ENCODE measurements around the gene INPP5A.

Gene INPP5A

GRCh38 chr10:132756591-132756990 is 219.0 kb downstream of the INPP5A start:
- ATAC-seq: no peak
- TF ChIP-seq ZFP3 (CRISPR knock-in tag; IDR thresholded peaks at IDR 0.05): no peak
- TF ChIP-seq ZFP30 (CRISPR knock-in tag; IDR thresholded peaks at IDR 0.05): no peak
- no peak for TF ChIP-seq ZNF8 (CRISPR knock-in tag; IDR thresholded peaks at IDR 0.05)
- no peak for TF ChIP-seq ISL1 (CRISPR knock-in tag; IDR thresholded peaks at IDR 0.05)
- no peak for TF ChIP-seq ESRRG (CRISPR knock-in tag; IDR thresholded peaks at IDR 0.05)
- no peak for TF ChIP-seq SNAI2 (CRISPR knock-in tag; IDR thresholded peaks at IDR 0.05)
- TF ChIP-seq, protein P1, sequence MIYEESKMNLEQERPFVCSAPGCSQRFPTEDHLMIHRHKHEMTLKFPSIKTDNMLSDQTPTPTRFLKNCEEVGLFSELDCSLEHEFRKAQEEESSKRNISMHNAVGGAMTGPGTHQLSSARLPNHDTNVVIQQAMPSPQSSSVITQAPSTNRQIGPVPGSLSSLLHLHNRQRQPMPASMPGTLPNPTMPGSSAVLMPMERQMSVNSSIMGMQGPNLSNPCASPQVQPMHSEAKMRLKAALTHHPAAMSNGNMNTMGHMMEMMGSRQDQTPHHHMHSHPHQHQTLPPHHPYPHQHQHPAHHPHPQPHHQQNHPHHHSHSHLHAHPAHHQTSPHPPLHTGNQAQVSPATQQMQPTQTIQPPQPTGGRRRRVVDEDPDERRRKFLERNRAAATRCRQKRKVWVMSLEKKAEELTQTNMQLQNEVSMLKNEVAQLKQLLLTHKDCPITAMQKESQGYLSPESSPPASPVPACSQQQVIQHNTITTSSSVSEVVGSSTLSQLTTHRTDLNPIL (CRISPR knock-in tag; IDR thresholded peaks at IDR 0.05; ENCODE audit: low read depth): no peak
- TF ChIP-seq ZC3H10 (CRISPR knock-in tag; IDR thresholded peaks at IDR 0.05): no peak
- no peak for TF ChIP-seq TOX (CRISPR knock-in tag; IDR thresholded peaks at IDR 0.05; ENCODE audit: borderline replicate concordance)
- TF ChIP-seq OSR1 (CRISPR knock-in tag; IDR thresholded peaks at IDR 0.05): no peak
- TF ChIP-seq, protein P2, sequence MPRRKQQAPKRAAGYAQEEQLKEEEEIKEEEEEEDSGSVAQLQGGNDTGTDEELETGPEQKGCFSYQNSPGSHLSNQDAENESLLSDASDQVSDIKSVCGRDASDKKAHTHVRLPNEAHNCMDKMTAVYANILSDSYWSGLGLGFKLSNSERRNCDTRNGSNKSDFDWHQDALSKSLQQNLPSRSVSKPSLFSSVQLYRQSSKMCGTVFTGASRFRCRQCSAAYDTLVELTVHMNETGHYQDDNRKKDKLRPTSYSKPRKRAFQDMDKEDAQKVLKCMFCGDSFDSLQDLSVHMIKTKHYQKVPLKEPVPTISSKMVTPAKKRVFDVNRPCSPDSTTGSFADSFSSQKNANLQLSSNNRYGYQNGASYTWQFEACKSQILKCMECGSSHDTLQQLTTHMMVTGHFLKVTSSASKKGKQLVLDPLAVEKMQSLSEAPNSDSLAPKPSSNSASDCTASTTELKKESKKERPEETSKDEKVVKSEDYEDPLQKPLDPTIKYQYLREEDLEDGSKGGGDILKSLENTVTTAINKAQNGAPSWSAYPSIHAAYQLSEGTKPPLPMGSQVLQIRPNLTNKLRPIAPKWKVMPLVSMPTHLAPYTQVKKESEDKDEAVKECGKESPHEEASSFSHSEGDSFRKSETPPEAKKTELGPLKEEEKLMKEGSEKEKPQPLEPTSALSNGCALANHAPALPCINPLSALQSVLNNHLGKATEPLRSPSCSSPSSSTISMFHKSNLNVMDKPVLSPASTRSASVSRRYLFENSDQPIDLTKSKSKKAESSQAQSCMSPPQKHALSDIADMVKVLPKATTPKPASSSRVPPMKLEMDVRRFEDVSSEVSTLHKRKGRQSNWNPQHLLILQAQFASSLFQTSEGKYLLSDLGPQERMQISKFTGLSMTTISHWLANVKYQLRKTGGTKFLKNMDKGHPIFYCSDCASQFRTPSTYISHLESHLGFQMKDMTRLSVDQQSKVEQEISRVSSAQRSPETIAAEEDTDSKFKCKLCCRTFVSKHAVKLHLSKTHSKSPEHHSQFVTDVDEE (CRISPR knock-in tag; IDR thresholded peaks at IDR 0.05): no peak
- TF ChIP-seq ARNTL (CRISPR knock-in tag; IDR thresholded peaks at IDR 0.05; ENCODE audit: borderline replicate concordance, low read depth): no peak
- no peak for TF ChIP-seq PPARA (CRISPR knock-in tag; IDR thresholded peaks at IDR 0.05; ENCODE audit: borderline replicate concordance)
- no peak for TF ChIP-seq ZNF70 (CRISPR knock-in tag; IDR thresholded peaks at IDR 0.05)
- no peak for TF ChIP-seq TCF4 (CRISPR knock-in tag; IDR thresholded peaks at IDR 0.05; ENCODE audit: borderline replicate concordance)
- TF ChIP-seq ZNF565 (CRISPR knock-in tag; conservative IDR thresholded peaks at IDR 0.05; ENCODE audit: low read depth): no peak

DNA sequence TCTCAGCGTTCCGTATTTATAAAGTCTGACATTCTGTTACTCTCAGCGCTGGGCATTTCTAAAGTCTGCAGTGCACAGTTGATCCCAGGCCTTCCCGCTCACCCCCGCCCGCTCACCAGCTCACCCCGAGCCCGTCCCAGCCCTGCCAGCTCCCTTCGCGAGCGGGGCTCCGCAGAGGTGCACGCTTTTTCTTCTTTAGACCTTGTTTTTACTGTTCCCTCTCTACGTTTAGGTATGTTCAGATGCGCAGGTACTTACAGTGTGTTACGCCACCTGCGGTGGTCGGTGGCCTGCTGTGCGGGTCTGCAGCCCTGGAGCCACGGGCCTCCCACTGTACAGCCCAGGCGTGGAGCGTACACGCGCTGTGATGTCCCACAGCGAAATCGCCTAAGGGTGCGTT is 219.6 kb downstream of the INPP5A start:
- no peak for TF ChIP-seq GLIS3 (CRISPR knock-in tag; IDR thresholded peaks at IDR 0.05)
- TF ChIP-seq OSR1 (CRISPR knock-in tag; IDR thresholded peaks at IDR 0.05): no peak
- no peak for TF ChIP-seq TCF4 (CRISPR knock-in tag; IDR thresholded peaks at IDR 0.05; ENCODE audit: borderline replicate concordance)
- TF ChIP-seq TOX (CRISPR knock-in tag; IDR thresholded peaks at IDR 0.05; ENCODE audit: borderline replicate concordance): no peak
- TF ChIP-seq BACH2 (CRISPR knock-in tag; IDR thresholded peaks at IDR 0.05; ENCODE audit: borderline replicate concordance): no peak
- TF ChIP-seq SNAI2 (CRISPR knock-in tag; IDR thresholded peaks at IDR 0.05): no peak
- no peak for TF ChIP-seq RARB (CRISPR knock-in tag; IDR thresholded peaks at IDR 0.05)
- no peak for TF ChIP-seq ARNTL (CRISPR knock-in tag; IDR thresholded peaks at IDR 0.05; ENCODE audit: borderline replicate concordance, low read depth)
- TF ChIP-seq ISL1 (CRISPR knock-in tag; IDR thresholded peaks at IDR 0.05): no peak
- TF ChIP-seq PATZ1 (CRISPR knock-in tag; IDR thresholded peaks at IDR 0.05; ENCODE audit: borderline replicate concordance): no peak
- TF ChIP-seq CSDC2 (CRISPR knock-in tag; IDR thresholded peaks at IDR 0.05): no peak
- TF ChIP-seq ESRRG (CRISPR knock-in tag; IDR thresholded peaks at IDR 0.05): no peak
- TF ChIP-seq PPARA (CRISPR knock-in tag; IDR thresholded peaks at IDR 0.05; ENCODE audit: borderline replicate concordance): no peak
- no peak for TF ChIP-seq ZNF70 (CRISPR knock-in tag; IDR thresholded peaks at IDR 0.05)
- TF ChIP-seq ZC3H10 (CRISPR knock-in tag; IDR thresholded peaks at IDR 0.05): no peak
- no peak for TF ChIP-seq ZNF565 (CRISPR knock-in tag; conservative IDR thresholded peaks at IDR 0.05; ENCODE audit: low read depth)
- no peak for TF ChIP-seq ZNF8 (CRISPR knock-in tag; IDR thresholded peaks at IDR 0.05)
- no peak for ATAC-seq

GRCh38 chr10:132758865-132759264 is 221.3 kb downstream of the INPP5A start:
- ATAC-seq: no peak
- no peak for TF ChIP-seq GLIS3 (CRISPR knock-in tag; IDR thresholded peaks at IDR 0.05)
- no peak for TF ChIP-seq ZC3H10 (CRISPR knock-in tag; IDR thresholded peaks at IDR 0.05)
- no peak for TF ChIP-seq ARNTL (CRISPR knock-in tag; IDR thresholded peaks at IDR 0.05; ENCODE audit: borderline replicate concordance, low read depth)
- no peak for TF ChIP-seq TCF4 (CRISPR knock-in tag; IDR thresholded peaks at IDR 0.05; ENCODE audit: borderline replicate concordance)
- TF ChIP-seq SNAI2 (CRISPR knock-in tag; IDR thresholded peaks at IDR 0.05): no peak
- no peak for TF ChIP-seq PATZ1 (CRISPR knock-in tag; IDR thresholded peaks at IDR 0.05; ENCODE audit: borderline replicate concordance)
- no peak for TF ChIP-seq OSR1 (CRISPR knock-in tag; IDR thresholded peaks at IDR 0.05)
- TF ChIP-seq ZNF565 (CRISPR knock-in tag; conservative IDR thresholded peaks at IDR 0.05; ENCODE audit: low read depth): no peak
- no peak for TF ChIP-seq ZNF70 (CRISPR knock-in tag; IDR thresholded peaks at IDR 0.05)
- TF ChIP-seq, protein P2 (CRISPR knock-in tag; IDR thresholded peaks at IDR 0.05): no peak
- TF ChIP-seq ISL1 (CRISPR knock-in tag; IDR thresholded peaks at IDR 0.05): no peak
- TF ChIP-seq TOX (CRISPR knock-in tag; IDR thresholded peaks at IDR 0.05; ENCODE audit: borderline replicate concordance): no peak
- TF ChIP-seq ZNF8 (CRISPR knock-in tag; IDR thresholded peaks at IDR 0.05): no peak
- no peak for TF ChIP-seq POU6F1 (CRISPR knock-in tag; IDR thresholded peaks at IDR 0.05; ENCODE audit: borderline replicate concordance, low read depth)
- no peak for TF ChIP-seq RARB (CRISPR knock-in tag; IDR thresholded peaks at IDR 0.05)

All from SK-N-SH treated with all-trans-retinoic acid at 6 μM for 48 hours (cell line).